HUDEP-2 (cell line): ENCODE data around the gene PDXP.

Experiments
- DNase-seq, 76 experiments: peaks; one replicate each; lab custom pipeline; 2025; ENCODE audit not compliant: unreplicated experiment in 76 of 76; lab: John Stamatoyannopoulos, UW

PDXP gene

DNA sequence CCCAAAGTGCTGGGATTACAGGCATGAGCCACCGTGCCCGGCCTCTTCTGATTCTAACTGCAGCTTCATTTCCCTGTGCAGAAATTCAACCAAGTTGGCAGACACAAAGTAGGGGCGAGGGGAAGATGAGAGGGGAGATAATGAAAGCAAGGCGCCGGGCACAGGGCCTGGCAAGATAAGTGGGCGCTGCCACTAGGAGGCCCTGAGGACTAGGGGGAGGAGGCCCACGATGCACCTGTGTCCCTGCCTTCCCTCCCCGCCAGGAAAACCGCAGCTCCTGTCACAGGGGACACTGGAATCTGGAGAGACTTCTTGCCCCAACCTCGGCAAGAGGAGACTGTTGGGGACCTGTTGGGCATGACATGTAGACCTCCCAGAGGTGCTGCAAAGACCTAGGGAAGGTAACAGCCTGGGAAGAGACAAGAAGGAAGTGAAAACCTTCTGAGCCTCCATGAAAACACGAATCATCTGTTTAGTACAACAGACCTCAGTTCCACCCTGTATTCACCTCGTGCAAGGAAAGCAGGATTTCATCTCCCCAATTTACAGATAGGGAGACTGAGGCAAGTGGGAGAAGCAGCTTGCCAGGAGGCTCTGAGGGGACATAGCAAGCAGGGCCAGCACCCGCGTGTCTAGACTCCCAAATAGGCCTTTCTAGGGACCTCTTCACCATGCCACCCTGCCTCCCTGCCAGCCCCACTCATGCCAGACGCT is 13.8 kb downstream of the PDXP start:
- peak in 4 of 76 experiments; percentile 8 to 21 (median 14) for DNase-seq

DNA sequence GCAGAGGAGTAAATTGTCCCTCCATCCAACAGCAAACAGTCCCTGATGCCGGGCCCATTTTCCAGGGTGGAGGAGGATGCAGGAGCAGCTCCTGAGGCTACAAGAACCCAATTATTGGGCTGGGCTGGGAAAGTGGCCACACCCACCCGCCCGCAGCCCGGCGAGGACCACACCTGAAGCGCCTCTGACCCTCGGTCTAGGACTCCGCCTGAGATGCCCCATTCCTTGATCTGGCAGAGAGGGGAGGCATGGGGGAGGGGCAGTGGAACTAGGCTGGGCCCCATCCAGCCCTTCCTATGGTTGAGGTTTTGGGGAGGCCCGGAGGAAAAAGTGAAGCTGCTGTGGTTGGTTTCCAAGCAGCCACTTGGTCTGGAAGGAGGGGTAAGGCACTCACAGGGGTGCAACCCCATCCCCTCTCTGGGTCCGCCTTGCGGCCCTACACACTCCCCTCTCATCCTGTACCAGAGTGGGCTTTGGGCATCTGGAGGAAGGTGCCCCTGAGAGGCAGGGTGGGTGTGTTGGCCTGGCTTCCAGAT is 14.5 kb downstream of the PDXP start:
- no peak for DNase-seq

DNA sequence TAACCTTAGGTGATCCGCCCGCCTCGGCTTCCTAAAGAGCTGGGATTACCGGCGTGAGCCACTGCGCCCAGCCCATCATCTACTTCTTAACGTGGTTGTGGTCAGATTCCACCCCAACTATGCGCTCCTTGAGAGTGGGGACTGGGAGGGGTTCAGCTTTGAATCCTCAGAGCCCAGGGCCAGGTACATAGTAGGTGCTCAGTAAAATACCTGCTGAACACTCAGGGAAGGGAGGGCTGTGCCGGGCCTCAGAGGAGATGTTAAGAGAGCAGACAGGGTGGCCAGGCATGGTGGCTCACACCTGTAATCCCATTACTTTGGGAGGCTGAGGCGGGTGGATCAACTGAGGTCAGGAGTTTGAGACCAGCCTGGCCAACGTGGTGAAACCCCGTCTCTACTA is 15.7 kb downstream of the PDXP start:
- no peak for DNase-seq

DNA sequence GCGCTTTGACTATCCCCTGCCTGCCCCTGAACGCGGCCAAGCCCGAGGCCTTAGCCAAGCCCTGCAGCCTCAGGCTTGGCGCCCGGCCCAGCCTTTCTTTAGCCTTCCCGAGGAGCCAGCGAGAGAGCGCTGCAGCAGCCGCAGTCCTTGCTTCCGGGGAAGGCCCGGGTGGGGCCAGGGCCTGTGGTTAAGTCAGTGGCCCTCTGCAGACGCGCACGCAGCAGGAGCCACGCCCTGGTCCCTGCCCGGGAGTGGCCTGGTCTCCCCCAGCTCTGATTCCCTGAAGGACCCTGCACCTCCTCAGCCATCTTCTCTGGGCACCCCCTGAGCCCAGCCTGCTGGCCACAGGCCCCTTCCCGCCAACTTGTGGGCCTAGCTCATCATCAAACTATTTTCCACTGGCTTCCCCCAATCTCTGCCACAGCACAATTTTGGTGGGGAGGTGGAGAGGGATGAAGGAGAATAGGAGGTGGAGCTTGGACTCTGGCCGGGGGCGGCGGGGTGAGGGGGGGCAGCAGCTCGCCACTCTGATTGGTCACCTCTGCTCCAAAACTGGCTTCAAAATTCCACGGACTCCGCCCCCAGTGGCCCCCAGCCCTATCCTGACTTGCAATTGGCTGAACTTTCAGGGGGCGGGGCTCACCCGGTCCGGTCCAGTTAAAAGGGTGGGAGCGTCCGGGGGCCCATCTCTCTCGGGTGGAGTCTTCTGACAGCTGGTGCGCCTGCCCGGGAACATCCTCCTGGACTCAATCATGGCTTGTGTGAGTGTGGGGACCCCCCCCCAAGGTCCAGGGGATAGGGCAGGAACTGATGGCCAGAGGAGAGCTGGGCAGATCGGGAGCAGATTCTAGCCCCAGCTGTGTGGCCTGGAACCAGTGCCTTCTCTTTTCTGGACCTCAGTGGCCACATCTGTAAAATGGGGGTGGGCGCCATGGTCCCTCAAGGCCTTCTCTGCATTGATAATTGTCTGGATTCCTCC is 16.7 kb downstream of the PDXP start, which contains the start of gene LGALS1:
Gene LGALS1 (plus strand): TSS at position 686 of the 979 bp plus-strand sequence. CDS start 67 bp downstream, at position 753.
- DNase-seq: peak in 74 of 76 experiments; percentile 44 to 93 (median 87)

DNA sequence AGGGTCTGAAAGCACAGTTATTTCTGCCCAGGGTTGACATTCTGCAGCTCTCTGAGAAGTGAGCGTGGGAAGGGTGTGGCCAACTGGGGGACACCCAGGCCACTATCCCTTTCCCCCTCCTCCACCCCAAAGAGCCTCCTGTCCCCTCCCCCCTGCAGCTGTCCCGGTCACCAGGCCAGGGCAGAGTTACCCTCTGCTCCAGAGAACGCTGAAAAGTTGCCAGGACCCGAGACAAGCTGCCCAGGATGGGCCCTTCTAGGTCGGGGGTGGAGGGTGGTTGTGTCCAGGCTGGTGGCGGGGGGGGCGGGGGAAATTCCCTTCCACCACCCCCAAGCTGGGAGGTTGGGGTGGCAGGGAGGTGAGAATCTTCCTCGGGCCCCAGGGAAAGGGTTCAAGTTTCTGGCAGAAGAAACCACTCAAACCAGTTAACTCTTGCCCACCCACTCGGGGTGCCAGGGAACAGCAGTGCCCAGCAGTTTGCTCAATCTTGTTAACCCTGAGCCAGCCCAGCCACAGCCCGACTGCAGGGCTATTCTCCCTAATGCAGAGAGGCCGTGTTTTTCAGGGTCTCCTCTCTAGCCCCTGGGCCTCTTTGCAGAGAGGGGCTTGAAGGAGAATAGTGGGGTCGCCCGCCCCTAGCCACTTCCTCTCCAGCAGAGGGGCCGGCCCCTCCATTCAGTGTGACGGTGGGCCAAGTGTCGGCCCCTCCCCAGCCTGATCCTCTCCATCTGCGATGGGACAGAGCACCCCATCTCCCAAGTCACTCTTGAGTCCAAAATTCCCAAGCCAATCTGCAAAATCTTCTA is 17.6 kb downstream of the PDXP start:
- DNase-seq: peak in 19 of 76 experiments; percentile 7 to 39 (median 23)

DNA sequence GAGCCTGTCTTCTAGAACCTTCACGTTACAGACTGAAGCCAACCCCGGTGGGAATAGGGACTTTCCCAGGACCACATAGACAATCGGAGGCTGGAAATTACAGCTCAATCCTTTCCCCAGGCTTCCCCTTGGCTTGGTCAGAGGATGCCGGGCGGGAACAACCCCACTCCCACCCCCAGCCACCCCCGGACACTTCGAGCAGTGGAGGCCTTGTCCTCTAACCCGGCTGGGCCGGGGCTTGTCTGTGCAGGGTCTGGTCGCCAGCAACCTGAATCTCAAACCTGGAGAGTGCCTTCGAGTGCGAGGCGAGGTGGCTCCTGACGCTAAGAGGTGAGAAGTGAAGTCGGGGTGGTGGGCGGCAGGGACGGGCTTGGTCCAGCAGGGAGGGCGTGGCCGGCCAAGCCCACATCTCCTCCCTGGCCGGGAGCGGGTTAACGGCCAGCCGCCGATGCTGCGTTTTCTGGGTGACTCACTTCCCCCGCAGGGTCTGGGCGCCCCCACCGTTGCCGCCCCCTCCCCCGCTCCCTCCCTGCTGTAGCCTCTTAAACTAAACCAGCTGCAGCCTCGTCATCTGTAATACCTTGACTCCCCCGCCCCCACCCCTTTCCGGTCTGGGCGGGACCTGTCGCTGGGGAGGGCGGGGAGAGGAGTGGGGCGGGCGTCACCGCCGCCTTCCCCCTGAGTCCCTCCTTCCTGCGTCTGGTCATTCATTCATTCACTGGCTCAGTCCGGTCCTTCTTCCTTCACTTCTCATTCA is 18.4 kb downstream of the PDXP start:
- DNase-seq: peak in 73 of 76 experiments; percentile 11 to 94 (median 75)

DNA sequence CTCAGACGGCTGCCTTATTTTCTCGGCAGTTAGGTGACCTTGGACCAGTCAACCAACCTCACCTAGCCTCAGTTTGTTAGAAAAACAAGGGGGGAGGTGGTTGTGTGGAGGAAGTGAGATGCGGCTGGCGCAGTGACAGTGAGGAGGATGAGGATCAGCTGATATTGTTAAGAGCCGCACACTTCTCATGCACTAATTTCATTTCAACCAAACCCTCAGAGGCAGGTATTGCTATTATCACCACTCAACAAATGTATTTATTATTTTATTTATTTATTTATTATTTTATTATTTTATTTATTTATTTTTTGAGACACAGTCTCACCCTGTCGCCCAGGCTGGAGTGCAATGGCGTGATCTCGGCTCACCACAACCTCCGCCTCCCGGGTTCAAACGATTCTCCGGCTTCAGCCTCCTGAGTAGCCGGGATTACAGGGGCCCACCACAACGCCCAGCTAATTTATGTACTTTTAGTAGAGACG is 19.0 kb downstream of the PDXP start:
- no peak for DNase-seq

DNA sequence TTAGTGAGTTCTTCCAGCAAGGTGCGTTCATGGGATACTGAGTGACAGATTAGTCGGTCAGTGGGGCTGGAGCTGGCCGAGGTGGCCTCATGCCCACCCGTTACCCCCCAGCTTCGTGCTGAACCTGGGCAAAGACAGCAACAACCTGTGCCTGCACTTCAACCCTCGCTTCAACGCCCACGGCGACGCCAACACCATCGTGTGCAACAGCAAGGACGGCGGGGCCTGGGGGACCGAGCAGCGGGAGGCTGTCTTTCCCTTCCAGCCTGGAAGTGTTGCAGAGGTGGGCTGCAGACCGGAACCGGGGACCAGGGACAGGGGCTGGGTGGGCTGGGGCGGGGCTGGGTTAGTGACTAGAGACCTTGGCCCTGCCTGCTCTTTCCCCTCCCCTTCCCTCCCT is 19.8 kb downstream of the PDXP start:
- no peak for DNase-seq

DNA sequence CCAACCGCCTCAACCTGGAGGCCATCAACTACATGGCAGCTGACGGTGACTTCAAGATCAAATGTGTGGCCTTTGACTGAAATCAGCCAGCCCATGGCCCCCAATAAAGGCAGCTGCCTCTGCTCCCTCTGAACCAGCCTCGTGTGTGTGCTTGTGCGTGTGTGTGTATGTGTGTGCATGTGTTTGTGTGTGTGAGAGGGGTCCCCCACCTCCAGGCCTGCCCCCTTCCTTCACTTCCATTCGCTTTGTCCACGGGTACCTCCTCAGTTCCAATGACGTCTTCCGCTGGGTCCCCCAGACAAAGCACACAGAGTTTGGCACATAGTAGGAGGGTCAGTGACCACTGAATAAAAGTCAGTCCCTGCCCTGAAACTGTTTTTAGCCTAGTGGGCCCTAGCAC is 21.1 kb downstream of the PDXP start:
- DNase-seq: no peak

DNA sequence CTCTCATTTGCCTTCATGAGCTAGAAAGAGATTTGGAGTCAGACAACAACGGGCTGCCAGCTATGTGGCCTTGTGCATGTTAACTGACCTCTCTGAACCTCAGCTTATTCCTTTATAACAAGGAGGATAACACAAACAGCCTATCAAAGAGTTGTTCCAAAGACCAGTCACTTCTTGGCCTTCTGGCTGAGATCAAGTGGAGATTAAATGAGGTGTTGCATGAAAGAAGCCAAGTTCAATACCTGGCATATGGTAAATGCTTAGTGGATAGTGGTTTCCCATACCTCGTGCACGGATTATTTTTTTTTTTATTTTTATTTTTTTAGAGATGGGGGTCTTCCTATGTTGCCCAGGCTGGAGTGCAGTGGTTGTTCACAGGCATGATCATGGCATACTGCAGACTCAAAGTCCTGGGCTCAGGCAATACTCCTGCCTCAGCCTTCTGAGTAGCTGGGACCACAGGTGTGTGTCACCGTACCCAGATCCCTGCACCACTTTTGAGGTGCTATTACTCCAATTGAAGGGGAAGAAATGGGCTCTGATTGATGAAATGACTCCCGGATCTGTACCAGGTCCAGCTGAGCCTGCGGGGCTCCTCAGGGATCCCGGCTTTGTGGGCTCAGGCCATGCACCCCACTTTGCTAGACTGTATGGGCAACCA is 21.8 kb downstream of the PDXP start:
- no peak for DNase-seq

DNA sequence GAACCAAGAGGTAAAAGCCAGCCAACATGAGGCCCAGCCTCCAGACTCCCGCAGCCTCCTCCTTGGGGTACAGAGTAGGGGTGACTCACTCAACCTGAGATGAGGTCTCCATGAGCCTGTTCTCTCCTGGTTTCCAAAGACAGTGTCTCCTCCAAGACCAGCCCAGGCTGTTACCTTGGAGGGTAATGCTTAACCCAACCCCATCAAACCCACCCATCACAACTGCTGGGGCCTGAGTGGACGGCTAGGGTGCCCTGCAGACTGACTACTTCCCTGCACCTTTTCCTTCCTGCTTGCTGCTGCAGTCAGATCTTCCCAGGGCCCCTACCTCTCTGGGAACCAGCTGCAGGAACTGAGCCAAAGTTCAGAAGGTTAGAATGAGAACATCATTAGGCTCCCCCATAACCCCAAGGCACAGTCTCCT is 22.5 kb downstream of the PDXP start:
- DNase-seq: no peak

DNA sequence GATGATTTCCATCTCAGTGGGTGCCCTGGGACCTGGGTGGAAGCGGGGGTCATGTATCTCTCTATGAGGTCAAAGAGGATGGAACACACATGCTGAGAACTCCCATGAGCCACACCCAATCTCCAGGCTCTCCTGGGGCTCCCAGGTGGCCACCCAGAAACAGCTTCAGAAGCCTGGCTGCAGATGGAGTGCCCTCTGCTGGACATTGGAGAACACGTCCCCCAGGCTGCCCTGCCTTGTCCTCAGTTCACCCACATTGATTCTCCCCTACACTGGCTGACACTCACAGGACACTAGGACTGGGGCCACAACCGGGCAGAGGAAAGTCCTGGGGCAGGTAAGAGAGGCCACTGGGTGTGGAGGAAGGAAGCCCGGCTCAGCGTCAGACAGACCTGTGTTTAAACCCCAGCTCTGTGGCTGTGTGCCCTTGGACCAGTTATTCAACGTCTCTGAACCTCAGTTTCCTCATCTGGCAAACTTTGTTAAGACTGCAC is 23.1 kb downstream of the PDXP start:
- peak in 64 of 76 experiments; percentile 7 to 78 (median 50) for DNase-seq

DNA sequence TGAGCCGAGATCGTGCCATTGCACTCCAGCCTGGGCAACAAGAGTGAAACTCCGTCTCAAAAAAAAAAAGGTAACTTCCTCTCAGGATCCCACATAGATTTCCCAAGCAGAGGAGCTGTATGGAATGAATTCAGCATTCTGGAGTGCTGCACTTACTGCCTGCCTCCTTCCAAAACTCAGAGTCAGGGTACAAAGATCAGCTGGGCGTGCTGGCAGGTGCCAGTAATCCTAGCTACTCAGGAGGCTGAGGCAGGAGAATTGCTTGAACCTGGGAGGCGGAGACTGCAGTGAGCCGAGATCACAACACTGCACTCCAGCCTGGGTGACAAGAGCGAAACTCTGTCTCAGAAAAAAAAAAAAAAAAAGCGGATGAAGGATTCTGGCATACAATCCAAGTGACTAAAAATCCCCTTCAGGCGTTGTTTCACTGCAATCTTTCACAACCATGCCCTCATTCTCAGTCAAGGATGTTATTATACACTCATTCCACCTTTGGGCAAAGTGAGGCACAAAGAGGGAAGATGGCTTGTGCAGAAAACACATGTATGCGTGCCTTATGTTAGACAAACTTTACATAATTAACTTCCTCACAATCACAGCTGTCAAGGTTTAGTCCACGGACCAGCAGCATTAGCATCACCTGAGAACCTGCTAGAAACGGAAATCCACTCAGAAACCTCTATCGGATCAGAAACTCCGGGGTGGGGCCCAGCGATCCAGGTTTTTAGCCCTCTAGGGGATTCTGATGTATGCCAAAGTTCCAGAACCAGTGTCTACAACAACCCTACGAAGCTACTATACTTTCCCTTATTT is 26.5 kb downstream of the PDXP start:
- DNase-seq: no peak

DNA sequence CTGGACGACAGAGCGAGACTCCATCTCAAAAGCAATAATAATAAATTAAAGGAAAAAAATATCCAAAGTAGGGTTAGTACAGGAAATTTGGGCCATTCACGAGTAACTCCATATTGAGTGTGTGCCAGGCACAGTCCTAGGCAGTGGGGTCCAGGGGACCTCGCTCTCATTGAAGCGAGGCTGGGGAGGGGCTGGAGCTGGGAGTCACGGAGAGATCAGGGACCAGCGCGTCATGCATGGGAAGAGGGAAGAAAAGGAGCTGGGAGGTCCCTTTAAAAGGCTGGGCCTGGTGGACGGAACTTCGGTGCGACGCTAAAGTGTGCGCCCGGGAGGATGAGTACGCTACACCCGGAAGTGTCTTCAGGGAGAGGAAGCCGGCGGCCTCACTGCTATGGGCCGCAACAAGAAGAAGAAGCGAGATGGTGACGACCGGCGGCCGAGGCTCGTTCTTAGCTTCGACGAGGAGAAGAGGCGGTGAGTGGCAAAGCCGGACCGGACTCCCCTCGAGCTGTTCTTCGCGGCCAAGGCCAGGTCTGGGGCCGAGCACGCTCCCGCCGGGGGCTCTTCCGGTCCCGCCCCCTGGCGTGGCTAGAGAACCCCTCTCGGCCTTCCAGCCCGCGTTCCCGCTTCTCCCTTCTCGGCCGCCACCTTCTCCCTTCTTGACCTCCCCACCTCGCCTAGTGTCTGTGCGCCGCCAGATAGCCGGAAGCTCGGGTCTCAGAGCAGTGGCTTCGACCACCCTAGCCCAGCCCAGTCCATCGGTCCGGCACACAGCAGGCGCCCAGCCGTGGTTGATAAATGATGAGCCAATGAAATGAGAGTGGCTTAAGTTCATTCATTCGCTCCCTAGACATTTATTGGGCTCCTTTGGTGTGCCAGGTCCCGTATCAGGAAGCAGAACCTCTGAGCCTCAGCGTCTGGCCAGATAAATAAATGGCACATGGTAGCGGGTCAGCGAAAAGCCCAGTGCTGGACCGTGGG is 27.8 kb downstream of the PDXP start, which contains the start of gene NOL12:
Gene NOL12 (plus strand): TSS at position 342 of the 981 bp plus-strand sequence. CDS start 50 bp downstream, at position 392.
- DNase-seq: peak in 71 of 76 experiments; percentile 12 to 82 (median 65)

DNA sequence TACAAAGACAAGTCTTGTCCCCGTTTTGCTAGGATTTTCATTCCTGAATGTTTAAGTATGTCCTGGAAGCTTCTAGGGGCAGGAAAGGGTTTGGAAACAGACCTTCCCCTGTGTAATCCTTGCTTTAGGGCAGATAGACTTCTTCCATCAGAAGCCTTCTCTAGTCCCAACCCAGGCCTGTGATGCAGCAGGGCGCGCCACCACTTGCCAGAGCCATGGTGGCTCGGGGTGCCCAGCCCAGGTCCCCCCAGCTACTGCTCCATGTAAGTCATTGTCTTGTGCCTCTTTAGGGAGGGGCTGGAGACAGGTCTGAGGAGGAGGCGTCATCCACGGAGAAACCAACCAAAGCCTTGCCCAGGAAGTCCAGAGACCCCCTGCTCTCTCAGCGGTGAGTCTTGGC is 31.9 kb downstream of the PDXP start:
- no peak for DNase-seq

DNA sequence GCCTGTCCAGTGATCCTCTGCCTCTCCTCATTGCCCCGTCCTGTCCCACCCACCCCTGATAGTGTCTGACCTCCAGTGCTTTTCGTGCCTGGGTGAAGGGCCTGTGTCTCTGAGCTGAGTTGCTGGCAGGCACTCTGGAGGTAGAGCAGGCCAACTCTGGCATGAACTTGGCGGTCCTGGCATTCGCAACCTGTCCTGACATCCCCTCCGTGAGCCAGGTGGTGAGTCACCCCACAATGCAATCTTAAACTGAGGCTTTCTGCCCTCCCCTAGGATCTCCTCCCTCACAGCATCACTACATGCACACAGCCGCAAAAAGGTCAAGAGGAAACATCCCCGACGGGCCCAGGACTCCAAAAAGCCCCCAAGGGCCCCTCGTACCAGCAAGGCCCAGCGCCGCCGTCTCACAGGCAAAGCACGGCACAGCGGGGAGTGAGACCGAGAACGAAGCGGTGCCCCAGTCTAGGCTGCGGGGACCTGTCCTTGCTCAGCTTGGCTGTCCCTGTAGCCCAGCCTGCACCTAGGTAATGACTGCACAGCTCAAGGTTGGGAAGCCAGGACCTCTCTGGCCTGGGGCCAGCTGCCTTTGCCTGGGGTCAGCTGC is 32.5 kb downstream of the PDXP start:
- DNase-seq: no peak
